Measurements from ENCODE around the gene GATAD2A. TPM values are rescaled to one million over a fixed set of nuclear protein-coding genes. Genes with fewer than 3 reads are reported as not detected.
A peak's percentile ranks its signal among the peaks of the same experiment; 100 is the strongest.

The GATAD2A gene
- total and polyA plus RNA-seq, 2 of the 13 experiments (the other 11 are each of a cell fraction or from before 2014, with no cell fraction given), result 16.8 to 28.6 TPM

DNA sequence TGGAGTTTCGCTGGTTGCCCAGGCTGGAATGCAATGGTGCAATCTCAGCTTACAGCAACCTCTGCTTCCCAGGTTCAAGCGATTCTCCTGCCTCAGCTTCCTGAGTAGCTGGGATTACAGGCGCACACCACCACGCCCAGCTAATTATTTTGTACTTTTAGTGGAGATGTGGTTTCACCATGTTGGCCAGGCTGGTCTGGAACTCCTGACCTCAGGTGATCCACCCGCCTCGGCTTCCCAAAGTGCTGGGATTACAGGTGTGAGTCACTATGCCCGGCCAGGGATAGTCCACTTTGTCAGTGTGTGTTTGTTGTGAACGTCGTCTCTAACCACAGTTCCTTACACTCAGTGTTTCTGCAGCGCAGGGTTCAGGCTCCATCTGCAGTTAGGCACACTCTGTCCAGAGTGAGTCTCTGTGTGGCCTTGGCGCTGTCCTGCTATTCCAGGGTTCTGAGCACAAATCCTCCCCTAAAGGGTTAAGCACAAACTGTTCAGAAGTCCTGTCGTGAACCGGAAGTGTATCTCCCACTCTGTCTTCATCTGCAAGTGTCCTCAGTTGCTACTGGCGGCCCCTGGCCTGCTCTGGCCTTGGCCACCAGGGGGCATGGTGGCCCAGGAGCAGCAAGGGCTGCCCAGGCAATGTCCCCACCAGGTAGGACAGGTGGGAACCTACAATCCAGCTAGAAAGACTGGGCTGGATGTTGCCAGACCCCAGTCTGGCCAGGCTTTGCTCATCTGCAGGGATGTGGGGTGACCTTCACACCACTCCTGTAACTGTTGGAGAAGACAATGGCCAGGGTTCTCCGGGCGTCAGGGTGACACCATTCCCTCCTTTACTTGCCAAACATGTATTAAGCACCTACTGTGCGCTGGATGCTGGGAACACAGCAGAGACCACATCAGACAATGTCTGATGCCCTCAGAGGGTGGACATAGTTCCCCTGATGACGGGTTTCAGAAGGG is 38.8 kb upstream of the GATAD2A start (continued):
- TF ChIP-seq, protein P1, sequence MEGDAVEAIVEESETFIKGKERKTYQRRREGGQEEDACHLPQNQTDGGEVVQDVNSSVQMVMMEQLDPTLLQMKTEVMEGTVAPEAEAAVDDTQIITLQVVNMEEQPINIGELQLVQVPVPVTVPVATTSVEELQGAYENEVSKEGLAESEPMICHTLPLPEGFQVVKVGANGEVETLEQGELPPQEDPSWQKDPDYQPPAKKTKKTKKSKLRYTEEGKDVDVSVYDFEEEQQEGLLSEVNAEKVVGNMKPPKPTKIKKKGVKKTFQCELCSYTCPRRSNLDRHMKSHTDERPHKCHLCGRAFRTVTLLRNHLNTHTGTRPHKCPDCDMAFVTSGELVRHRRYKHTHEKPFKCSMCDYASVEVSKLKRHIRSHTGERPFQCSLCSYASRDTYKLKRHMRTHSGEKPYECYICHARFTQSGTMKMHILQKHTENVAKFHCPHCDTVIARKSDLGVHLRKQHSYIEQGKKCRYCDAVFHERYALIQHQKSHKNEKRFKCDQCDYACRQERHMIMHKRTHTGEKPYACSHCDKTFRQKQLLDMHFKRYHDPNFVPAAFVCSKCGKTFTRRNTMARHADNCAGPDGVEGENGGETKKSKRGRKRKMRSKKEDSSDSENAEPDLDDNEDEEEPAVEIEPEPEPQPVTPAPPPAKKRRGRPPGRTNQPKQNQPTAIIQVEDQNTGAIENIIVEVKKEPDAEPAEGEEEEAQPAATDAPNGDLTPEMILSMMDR (CRISPR knock-in tag; IDR thresholded peaks at IDR 0.05), result peak; percentile 100
- no peak for TF ChIP-seq ZNF207 (IDR thresholded peaks at IDR 0.05; ENCODE audit: borderline replicate concordance)
- no peak for TF ChIP-seq SIN3B (IDR thresholded peaks at IDR 0.05; ENCODE audit: low read length)
- no peak for TF ChIP-seq ZNF3 (CRISPR knock-in tag; IDR thresholded peaks at IDR 0.05)
- TF ChIP-seq MLLT10 (CRISPR knock-in tag; IDR thresholded peaks at IDR 0.05), result no peak
- TF ChIP-seq, protein P2, sequence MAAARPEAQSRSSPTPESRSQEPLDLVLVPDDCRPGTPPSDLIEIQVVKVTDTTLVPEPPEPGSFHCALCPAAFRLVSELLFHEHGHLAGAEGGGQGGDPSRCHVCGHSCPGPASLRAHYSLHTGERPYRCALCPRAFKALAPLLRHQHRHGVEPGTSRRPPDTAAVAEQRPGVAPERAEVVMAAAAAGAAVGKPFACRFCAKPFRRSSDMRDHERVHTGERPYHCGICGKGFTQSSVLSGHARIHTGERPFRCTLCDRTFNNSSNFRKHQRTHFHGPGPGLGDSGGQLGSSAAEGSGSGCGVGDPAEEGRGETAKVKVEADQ (CRISPR knock-in tag; IDR thresholded peaks at IDR 0.05; ENCODE audit: borderline replicate concordance), result peak; percentile 81; the same call in 1 of the 2 replicates
- no peak for TF ChIP-seq TAF15 (IDR thresholded peaks at IDR 0.05; ENCODE audit: low read depth, low read length, poor library complexity, severe bottlenecking)
- TF ChIP-seq ZSCAN9 (CRISPR knock-in tag; IDR thresholded peaks at IDR 0.05; ENCODE audit: borderline replicate concordance), result peak; percentile 68; the same call in 1 of the 2 replicates
- TF ChIP-seq ZBTB7B (CRISPR knock-in tag; IDR thresholded peaks at IDR 0.05), result peak; percentile 81
- TF ChIP-seq, protein P3, sequence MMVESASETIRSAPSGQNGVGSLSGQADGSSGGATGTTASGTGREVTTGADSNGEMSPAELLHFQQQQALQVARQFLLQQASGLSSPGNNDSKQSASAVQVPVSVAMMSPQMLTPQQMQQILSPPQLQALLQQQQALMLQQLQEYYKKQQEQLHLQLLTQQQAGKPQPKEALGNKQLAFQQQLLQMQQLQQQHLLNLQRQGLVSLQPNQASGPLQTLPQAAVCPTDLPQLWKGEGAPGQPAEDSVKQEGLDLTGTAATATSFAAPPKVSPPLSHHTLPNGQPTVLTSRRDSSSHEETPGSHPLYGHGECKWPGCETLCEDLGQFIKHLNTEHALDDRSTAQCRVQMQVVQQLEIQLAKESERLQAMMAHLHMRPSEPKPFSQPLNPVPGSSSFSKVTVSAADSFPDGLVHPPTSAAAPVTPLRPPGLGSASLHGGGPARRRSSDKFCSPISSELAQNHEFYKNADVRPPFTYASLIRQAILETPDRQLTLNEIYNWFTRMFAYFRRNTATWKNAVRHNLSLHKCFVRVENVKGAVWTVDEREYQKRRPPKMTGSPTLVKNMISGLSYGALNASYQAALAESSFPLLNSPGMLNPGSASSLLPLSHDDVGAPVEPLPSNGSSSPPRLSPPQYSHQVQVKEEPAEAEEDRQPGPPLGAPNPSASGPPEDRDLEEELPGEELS (CRISPR knock-in tag; IDR thresholded peaks at IDR 0.05), result peak; percentile 66; the same call in 1 of the 2 replicates
- peak; percentile 78; the same call in 1 of the 2 replicates for TF ChIP-seq ZSCAN21 (CRISPR knock-in tag; IDR thresholded peaks at IDR 0.05; ENCODE audit: borderline replicate concordance)
- TF ChIP-seq ZNF430 (CRISPR knock-in tag; IDR thresholded peaks at IDR 0.05), result peak; percentile 80; the same call in 1 of the 2 replicates
- peak; percentile 62 for TF ChIP-seq ZNF768 (CRISPR knock-in tag; IDR thresholded peaks at IDR 0.05)
- TF ChIP-seq, protein P4, sequence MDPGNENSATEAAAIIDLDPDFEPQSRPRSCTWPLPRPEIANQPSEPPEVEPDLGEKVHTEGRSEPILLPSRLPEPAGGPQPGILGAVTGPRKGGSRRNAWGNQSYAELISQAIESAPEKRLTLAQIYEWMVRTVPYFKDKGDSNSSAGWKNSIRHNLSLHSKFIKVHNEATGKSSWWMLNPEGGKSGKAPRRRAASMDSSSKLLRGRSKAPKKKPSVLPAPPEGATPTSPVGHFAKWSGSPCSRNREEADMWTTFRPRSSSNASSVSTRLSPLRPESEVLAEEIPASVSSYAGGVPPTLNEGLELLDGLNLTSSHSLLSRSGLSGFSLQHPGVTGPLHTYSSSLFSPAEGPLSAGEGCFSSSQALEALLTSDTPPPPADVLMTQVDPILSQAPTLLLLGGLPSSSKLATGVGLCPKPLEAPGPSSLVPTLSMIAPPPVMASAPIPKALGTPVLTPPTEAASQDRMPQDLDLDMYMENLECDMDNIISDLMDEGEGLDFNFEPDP (CRISPR knock-in tag; conservative IDR thresholded peaks at IDR 0.05), result no peak
- peak; percentile 77; the same call in 1 of the 2 replicates for TF ChIP-seq ZNF335 (CRISPR knock-in tag; IDR thresholded peaks at IDR 0.05)
- TF ChIP-seq ZNF333 (CRISPR knock-in tag; IDR thresholded peaks at IDR 0.05; ENCODE audit: borderline replicate concordance), result no peak
